ENCODE measurements around the gene GLIS2.

GLIS2 gene

DNA sequence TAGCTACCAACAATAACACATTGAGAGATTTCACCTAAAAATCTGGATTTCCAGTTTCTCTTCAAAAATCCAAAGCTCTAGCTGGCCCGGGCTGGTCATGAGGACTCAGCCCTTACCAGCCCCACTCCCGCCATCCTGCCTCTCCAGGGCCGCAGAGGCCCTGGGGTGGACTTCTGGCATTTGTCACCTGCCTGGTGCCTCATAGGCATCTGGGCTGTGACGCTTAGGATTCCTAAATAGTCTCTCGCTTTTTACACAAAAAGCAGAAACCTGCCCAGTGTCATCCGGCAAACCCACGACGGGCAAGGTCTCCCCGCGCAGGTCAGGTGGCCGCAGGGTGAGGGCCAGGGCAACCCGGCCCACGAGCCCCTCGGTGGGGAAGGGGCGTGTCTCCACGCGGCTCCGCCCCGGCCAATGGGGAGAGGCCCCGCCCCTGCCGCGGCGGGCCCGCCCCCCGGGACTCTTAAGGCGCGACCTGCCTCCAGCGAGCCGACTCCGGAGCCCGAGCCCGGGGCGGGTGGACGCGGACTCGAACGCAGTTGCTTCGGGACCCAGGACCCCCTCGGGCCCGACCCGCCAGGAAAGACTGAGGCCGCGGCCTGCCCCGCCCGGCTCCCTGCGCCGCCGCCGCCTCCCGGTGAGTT, 55.6 kb downstream of the GLIS2 start, which contains the start of gene VASN:
VASN (plus strand) TSS at position 492 of the 644 bp plus-strand sequence. CDS start 9,030 bp downstream, outside the sequence.
- peak; percentile 55 for DNase-seq (ENCODE audit: low read depth)

DNA sequence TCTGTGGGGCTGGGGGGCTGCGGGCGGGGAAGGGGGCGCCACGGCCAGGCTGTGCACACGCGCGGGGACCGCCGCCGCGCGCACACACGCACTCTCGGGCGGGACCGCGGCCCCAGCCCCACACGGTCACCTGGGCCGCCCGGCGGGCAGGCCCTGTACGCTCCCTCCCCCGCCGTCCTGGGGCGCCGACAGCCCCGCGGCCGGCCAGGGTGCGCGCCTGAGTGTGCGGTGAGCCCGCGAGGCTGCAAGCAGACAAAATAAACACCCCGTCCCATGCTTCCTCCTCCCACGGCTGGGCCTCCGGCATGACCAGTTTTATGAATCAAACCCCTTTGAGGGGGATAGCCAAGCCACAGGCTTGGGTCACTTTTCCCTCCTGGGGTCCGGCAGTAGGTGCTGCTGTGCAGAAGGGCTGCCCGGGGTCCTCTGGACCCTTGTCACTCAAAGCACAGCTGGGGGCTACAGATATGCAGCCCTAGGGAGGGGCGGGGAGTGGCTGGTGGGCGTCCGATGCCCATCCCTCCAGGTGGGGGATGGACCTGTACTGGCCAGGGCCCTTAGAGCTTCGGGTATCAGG, 56.2 kb downstream of the GLIS2 start:
- no peak for DNase-seq (ENCODE audit: low read depth)

DNA sequence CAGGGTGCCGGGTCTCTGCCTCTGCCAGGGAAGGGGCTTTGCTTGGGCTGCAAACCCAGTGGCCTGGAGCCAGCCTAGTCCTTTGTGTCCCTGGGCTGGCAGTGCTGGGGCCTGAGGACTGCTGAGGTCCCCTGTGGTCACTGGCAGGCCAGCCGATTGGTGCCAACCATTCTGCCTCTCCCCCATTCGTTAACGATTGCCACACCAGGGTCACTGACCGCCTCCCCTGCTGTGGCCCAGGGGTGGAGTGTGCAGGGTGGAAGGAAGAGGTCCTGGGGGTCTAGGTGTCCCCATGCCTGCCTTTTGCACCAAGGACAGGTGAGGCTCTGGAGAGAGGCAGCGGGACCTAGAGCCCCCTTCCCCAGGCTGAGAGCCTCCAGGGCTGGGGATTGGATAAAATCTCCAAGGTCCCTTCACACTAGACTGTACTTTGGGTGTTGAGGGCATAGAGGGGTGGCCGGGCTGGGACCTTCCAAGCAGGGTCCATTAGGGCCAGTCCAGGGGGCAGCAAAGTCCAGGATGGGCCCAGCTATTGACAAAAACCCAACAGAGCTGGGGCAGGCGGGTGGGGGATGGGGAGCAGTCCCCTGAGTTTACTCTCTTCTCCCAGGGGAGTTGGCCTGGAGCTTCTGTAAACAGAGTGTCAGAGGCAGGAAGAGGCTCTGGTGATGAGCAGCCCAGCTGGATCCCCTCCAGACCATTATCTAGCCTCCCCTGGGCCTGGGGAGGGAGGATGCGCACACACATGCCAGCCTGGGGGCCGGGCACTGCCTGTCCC, 56.9 kb downstream of the GLIS2 start:
- no peak for DNase-seq (ENCODE audit: low read depth)

DNA sequence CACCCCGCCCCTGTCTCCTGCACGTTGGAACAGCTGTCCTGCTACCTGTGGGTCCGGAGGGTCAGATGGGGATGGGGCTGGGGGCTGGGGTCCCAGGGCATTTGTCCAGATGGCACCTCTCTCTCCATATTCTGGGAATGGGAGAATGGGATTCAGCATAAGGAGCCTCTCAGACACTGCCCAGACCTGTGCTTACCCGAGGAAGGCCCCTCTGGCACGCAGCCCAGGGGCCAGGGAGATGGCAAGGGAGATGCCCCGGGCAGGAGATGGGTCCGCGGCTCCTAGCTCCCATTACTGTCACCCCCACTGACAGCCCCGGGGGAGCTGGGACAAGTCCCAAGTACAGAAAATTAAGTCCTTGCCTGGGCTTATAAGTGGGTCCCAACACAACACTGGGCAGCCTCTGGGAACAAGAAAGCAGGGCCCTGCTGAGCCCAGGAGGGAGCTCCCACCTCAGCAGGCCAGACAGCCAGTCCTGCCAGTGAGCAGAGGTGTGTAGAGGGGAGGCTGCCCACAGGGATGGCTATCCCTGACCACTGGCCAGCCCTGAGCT, 57.6 kb downstream of the GLIS2 start:
- DNase-seq (ENCODE audit: low read depth) = no peak

DNA sequence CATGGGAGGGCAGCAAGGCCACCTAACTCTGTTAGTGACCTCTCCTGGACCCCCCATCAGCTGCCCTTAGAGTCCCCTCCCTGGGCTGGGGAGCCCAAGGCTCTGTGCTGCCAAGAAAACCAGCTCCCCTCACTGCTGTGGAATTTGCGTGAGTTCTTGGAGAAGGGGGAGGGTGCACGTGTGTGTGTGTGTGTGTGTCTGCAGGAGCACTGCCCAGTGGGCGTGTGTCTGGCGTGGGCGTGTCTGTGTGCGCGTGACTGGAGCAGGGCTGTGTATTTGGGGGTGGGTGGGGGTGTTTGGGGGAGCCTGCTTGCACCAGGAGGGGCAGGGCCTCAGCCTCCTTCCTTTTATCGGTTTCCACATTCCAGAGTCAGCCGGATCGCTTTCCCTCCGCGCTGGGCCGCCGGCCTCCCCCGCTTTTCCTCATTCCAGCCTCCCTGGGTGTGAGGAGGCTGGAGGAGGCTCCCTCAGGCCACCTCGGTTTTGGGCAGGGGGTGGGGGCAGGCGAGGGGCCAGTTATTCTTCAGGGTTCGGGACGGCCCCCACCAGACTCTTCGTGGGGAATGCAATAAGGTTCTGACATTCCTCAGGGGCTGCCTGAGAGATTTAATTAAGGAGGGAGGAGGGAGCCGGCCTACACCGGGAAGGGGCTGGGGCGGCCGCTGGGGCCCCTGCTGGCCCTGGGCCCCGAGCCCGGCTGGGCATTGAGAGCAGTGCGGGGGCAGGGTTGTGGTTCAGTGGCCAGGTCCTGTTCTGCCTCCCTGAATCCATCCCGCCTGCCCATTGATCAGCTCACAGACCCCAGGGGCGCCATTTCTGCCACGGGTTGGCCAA, 58.3 kb downstream of the GLIS2 start:
- no peak for DNase-seq (ENCODE audit: low read depth)

DNA sequence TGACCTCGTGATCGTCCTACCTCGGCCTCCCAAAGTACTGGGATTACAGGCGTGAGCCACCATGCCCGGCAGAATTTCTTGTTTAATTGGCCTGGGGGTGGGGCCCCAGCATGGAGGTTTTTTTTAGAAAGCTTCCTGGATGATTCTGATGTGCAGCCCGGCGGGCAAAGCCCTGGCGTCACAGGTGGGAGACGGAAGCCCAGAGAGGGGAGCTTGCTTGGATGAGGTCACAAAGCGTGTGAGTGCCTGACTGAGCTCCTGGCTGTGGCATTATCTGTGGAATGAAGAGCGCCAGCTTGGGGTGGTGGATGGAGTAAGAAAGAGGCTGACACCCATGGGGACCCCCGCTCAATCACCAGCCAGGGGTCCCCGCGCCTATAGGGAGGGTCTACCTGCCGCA, 59.9 kb downstream of the GLIS2 start:
- no peak for DNase-seq (ENCODE audit: low read depth)

DNA sequence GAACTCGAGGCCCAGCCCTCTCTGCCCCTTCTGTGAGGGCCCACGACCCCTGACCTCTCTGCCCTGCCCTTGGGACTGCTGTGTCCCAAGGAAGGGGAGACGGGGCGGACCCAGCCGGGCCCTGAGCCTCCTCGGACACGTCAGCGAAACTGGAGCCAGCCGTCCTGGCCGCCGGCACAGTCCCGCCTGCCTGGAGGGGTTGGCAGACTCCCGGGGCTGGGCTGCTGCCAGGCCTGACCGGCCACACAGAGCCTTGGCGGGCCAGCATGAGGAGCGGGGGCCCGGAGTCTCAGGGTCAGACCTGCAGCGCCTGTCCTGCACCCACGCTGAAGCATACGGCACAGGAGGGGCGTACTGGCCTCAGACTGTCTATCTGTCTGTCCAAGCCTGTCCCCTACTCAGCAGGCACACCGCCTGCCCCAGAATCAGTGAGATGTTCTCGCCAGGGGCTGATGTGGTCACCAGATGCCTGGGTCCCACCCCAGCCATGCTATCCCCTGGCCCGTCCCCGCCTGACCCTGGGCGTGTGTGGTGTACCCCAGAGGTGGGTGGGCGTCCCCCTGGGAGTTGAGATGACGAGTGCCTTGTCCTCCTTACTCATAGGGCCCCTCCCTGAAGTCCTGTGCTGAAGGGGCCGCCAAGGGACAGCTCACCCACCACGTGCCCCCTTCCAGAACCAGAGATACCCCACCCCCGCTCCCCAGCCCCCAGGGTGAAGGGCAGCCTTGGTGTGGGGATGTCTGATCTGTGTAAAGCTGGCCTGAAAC, 60.4 kb downstream of the GLIS2 start:
- no peak for DNase-seq (ENCODE audit: low read depth)

DNA sequence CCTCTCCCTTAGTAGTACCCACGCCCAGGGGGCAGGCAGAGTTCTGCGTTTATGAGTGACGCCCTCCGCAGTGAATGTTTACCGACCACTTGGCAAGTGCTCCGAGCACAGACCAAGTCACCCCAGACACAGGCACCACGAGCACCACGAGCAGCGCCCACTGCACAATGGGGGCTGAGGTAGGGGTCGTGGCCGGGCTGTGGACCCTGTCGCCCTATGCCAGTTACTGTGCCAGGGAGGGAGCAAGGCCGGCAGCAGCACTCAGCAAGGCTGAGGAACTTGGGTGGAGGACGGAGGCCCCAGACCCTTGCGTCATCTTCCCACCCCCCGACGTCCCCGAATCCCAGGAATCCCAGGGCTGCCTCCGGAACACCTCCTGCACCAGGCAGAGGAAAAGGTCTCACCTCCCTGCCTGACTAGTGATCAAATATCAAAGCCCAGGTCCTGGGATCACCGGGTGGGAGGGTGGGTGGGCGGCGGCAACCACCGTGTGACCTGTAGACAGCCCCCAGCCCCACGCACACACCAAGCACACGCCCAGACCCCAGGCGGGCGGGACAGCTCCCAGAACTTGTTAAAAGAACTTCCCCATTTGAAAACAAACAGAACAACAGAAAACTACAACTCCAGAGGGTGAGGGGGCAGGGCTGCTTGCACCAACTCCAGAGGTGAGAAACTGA, 61.2 kb downstream of the GLIS2 start:
- no peak for DNase-seq (ENCODE audit: low read depth)

DNA sequence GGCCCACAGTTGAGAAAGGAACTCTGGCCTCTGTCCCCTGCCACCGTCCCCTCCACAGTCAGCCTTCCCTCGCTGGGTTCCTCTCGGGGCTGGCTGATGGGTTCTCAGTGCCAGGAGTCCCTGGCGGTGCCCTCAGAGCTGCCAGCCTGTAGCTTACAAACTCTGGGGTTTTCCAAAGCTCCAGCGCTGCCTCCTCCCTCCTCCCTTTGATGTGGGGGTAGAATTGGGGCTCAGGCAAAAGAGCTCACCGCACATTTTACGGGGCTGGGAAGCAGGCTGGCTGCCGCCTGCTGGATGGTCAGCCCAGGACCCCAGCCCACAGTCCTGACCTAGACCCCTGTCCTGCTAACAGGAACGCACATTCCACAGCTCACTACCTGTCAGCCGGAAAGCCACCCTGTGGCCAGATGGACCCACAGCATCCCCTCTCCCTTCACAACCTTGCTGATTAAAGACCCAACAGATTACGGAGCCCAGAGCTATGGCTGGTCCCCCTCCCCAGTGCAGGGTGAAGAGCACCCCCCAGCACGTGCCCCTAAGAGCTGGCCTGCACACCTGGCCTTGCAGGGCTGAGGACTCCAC, 61.8 kb downstream of the GLIS2 start:
- DNase-seq (ENCODE audit: low read depth) = no peak

DNA sequence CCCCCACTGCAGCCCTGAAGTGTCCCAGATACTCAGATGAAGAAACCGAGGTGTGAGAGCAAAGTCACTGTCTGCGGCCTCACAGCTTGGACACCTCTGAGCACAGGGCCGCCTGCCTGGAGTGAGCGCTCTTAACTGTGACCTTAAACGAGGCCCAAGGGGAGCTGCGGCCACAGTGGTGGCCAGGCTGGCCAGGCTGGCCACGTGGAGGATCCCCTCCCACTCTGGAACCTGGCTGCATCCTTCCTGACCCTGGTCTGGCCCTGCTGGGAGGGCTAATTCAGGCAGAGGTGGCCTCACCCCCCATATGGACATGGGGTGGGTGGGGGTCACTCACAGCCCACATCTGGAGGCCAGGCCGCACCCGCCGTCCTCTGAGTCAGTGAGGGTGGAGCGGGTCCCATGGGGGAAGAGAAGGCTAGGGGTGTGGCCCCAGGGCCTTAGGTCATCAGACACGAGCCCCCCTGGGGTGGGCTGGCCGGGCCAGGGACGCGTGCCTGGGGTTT, 62.3 kb downstream of the GLIS2 start:
- DNase-seq (ENCODE audit: low read depth) = no peak

DNA sequence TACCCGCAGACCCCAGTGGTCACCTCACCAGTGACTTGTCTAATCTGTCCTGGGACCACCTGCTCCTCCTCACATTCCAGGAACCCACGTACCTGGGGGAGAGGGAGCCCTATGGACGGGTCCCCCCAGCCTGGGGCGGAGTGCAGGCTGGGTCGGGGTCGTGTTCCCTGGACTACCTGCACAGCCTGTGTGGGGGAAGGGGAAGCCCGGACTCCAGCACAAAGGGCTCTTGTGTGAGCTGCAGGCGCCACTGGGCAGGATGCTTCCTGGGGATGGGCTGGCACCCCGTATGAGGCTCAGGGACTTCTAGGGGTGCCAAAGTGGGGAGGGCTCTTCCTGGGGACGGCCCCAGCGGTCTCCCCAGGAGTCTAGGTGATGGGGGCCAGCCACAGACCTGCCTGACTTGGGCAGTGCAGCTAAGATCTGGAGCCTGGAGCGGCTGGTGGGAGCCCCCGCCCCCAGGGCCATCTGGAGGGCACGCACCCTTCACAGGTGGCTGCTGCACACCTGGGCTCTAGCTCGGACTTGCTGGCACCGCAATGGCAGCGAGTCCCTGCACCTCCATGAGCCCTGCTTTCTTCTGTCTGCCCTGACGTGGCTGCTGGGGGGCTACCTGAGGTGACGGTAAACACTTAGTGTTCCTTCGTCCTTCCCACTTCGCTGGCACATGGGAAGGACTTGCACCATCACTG, 63.3 kb downstream of the GLIS2 start:
- DNase-seq (ENCODE audit: low read depth) = no peak

DNA sequence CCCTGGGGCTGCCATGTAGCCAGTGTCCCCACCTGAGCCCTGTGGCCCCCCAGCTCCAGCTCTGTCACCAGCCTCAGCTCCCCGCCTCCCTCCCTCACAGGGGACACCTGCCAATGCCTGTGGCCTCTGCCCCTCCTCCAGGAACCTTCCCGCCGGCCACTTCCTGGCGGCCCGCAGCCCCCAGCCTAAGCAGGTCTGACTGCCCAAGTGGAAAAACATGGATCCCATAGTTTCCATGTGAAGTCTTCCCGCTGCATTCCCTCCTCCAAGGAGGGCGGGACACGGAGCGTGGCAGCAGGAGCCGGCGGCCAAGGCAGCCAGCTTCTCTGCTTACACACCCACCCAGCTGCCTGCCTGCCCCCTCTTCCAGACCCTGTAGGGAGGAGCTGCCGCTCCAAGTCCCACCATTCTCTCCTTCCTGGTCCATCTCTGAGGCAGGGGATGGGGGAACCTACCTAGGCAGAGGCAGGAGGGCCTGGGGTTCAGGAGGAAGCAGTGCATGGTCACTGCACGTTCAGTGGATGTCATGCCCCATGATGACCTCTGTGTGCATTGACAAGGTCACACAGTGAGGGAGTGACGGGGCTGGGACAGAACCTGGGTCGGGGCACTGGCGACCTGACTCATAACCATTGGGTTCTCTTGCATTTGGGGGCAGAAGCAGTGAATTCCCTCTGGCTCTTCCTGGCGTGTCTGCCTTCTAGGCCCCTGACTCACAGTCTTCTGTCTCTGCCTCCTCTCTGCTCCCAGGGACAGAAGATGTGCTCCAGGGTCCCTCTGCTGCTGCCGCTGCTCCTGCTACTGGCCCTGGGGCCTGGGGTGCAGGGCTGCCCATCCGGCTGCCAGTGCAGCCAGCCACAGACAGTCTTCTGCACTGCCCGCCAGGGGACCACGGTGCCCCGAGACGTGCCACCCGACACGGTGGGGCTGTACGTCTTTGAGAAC, 64.5 kb downstream of the GLIS2 start:
- DNase-seq (ENCODE audit: low read depth) = no peak

DNA sequence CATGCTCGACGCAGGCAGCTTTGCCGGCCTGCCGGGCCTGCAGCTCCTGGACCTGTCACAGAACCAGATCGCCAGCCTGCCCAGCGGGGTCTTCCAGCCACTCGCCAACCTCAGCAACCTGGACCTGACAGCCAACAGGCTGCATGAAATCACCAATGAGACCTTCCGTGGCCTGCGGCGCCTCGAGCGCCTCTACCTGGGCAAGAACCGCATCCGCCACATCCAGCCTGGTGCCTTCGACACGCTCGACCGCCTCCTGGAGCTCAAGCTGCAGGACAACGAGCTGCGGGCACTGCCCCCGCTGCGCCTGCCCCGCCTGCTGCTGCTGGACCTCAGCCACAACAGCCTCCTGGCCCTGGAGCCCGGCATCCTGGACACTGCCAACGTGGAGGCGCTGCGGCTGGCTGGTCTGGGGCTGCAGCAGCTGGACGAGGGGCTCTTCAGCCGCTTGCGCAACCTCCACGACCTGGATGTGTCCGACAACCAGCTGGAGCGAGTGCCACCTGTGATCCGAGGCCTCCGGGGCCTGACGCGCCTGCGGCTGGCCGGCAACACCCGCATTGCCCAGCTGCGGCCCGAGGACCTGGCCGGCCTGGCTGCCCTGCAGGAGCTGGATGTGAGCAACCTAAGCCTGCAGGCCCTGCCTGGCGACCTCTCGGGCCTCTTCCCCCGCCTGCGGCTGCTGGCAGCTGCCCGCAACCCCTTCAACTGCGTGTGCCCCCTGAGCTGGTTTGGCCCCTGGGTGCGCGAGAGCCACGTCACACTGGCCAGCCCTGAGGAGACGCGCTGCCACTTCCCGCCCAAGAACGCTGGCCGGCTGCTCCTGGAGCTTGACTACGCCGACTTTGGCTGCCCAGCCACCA, 65.4 kb downstream of the GLIS2 start:
- no peak for DNase-seq (ENCODE audit: low read depth)

DNA sequence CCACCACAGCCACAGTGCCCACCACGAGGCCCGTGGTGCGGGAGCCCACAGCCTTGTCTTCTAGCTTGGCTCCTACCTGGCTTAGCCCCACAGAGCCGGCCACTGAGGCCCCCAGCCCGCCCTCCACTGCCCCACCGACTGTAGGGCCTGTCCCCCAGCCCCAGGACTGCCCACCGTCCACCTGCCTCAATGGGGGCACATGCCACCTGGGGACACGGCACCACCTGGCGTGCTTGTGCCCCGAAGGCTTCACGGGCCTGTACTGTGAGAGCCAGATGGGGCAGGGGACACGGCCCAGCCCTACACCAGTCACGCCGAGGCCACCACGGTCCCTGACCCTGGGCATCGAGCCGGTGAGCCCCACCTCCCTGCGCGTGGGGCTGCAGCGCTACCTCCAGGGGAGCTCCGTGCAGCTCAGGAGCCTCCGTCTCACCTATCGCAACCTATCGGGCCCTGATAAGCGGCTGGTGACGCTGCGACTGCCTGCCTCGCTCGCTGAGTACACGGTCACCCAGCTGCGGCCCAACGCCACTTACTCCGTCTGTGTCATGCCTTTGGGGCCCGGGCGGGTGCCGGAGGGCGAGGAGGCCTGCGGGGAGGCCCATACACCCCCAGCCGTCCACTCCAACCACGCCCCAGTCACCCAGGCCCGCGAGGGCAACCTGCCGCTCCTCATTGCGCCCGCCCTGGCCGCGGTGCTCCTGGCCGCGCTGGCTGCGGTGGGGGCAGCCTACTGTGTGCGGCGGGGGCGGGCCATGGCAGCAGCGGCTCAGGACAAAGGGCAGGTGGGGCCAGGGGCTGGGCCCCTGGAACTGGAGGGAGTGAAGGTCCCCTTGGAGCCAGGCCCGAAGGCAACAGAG, 66.3 kb downstream of the GLIS2 start:
- DNase-seq (ENCODE audit: low read depth) = no peak

DNA sequence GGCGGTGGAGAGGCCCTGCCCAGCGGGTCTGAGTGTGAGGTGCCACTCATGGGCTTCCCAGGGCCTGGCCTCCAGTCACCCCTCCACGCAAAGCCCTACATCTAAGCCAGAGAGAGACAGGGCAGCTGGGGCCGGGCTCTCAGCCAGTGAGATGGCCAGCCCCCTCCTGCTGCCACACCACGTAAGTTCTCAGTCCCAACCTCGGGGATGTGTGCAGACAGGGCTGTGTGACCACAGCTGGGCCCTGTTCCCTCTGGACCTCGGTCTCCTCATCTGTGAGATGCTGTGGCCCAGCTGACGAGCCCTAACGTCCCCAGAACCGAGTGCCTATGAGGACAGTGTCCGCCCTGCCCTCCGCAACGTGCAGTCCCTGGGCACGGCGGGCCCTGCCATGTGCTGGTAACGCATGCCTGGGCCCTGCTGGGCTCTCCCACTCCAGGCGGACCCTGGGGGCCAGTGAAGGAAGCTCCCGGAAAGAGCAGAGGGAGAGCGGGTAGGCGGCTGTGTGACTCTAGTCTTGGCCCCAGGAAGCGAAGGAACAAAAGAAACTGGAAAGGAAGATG, 67.0 kb downstream of the GLIS2 start:
- no peak for DNase-seq (ENCODE audit: low read depth)
